Iris pigment epithelial cell (primary cell): Measurements from ENCODE around the gene WDR1.

Experiments
- DNase-seq: peaks from one replicate; pipeline ENCODE4 v3.0.0-alpha.2; 2011; ENCODE audit warnings: low read depth

The WDR1 gene

DNA sequence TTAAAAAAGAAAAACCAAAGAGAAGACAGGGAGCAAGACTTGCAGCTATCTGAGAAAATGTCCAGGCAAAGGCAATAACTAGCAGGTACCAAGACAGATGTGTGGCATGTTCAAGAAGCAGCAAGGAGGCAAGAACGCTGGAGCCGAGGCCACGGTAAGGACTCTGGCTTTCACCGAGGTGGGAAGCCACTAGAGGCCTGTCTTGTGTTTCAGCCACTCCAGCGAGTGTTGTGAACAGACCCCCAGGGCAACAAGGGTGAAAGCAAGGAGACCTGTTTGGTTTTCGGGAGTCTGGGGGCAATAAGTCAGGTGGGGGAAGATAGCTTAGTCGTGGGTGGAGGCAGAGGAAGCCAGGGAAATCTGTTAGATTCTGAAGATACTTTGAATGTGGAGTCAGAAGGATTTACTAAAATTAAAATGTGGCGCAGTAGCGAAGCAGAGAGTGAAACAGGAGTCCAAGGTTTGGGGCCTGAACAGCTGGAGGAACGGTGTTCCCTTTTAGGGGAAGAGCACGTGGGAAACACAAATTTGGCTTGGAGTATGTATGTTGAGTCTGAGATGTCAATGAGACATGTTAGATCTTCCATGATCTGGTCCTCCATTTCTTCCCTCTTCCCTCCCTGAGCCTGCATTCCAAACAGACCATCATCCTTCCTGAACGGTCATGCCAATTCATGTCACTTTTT is 3.1 kb downstream of the WDR1 start:
- DNase-seq, result no peak

DNA sequence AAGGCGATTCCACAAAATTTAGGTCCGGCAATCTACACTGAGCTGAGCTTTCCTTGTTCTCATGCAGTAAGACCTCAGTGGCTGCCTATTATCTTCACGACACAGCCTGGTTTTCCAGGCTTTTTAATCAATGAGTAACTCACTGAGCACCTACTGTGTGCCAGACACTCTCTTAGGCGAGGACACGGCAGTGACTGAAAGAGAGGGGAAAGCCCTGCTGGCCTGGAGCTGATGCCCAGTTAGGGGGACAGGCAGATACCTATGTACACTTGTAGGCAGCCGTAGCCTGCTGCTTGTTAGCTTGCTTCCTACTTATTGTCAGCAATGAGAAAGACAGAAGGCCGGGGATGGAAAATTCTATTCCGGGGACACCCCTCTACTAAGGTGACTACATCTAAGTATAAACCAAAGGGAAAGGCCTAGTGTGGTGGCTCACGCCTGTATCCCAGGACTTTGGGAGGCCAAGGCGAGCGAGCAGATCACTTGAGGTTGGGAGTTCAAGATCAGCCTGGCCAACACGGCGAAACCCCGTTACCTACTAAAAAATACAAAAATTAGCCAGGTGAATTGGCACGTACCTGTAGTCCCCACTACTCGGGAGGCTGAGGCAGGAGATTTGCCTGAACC is 3.8 kb downstream of the WDR1 start:
- DNase-seq, result no peak

DNA sequence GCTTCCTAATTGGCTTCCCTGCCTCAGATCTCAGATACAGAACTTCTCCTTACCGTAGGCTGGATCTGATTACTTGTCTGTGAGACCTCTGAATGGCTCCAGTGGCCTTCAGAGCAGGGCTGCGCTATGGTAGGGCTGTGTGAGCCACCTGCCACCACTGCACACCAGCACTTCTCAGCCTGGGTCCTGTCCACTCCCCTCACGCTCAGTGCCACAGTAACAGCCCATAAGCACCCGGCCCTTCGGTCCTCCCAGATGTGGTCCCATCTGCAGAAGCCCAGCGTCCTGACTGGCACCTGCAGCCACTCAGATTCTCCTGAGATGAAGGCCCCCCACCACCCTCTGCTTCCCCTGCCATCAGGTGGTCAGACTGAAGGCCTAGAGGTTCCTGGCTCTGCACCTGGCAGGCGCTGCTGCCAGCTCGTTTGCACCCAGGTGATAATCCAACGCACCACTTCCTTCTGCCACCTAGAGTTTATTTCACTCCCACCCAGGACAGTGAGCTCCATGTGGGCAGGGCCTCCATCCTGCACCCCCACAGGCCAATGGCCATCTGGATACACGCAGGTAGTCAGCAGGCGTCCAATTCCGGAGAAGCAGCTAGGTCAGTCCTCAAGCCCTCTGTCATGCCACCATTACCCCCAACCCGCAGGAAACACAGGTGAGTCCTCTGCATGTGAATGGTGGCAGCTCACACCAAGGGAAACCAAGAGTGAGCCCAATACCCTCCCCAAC is 5.4 kb downstream of the WDR1 start:
- no peak for DNase-seq

DNA sequence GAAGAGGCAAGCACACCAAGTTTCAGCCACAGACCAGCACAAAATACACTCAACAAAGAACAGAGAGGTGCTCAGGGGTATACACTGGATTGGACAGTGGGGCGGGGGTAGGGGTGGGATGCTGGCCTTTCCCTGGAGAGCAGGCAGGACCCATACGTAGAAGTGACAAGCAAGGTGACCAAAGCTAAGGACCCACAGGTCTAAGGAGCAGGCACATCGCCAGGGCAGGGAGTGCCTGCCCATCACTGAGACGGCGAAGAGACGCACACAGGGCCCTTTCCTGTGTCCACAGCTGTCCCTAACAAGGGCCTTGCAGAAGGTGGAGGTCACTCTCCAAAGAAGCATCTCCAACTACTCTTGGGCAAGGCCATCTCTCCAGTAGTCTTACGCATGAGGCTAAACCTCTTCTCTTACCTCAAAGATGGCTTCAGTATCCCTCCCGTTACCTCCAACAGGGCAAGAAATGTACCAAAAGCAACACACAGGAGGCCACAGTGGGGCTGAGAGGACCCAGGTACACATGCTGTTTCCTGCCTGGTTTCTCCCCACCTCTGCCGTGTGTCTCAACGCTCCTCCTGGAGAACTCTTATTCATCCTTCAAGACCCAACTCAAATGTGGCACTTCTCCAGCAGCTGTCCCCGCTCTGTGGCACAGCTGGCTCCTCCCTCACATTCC is 6.5 kb downstream of the WDR1 start:
- DNase-seq, result no peak

DNA sequence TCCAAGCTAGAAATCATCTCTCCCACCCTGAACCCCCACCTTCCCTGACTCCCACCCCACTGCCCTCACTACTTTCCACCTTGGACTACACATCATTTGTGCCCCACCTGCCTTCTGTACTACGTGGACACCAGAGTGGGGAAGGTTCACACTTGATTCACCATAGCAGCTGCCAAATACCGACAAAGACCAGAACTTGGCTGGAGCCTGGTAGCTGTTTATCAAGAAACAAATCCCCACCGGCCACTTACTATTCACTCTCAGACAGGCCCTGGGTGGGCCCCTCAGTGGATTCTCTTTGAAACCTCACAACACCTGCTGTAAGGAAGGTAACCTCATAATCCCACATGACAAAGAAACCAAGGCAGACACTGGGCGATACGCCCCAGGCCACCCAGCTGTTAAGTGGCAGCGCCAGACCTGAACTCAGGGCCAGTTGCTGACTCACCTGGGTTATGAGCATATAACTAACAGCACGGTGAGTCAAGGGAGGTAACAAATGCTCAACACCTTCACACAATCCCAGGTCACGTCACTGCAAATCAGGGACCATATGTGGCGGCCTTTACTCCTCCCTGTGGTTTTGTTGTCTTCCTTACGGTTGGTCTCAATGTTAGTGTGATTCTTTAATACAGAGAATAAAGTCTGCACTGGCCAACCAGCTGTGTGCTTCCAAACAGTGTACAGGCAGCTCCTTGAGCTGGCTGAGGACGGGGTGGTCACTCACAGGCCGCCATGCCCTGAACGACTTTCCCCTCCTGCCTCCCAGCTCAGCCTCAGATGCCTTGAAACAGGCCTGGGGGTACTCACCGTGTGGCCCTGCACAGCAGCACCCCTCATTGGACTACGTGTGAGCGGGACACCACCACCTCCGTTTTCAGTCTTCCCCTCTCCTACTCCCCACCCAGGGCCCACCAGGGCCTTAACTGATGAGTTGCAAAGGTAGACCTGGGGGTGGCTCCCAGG is 7.5 kb downstream of the WDR1 start:
- peak; percentile 64 for DNase-seq

DNA sequence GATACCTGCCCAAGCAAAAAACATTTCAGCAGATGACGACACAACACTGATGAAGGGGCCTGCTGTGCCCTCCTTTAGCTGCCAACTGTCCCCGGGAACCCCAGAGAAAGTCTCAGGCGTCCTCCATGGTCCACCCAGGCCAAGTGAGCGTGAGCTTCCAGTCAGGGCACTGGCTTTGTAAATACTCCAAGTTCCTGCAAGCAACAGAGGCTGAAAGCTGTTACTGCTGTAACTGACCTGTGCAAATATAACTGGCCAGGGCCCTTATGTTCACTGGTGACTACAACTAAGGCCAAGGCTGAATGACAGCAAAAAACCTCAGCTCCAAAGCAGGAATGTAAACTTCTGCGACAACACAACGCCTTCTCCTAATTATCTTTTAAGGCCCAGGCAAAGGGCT is 8.2 kb downstream of the WDR1 start:
- no peak for DNase-seq

DNA sequence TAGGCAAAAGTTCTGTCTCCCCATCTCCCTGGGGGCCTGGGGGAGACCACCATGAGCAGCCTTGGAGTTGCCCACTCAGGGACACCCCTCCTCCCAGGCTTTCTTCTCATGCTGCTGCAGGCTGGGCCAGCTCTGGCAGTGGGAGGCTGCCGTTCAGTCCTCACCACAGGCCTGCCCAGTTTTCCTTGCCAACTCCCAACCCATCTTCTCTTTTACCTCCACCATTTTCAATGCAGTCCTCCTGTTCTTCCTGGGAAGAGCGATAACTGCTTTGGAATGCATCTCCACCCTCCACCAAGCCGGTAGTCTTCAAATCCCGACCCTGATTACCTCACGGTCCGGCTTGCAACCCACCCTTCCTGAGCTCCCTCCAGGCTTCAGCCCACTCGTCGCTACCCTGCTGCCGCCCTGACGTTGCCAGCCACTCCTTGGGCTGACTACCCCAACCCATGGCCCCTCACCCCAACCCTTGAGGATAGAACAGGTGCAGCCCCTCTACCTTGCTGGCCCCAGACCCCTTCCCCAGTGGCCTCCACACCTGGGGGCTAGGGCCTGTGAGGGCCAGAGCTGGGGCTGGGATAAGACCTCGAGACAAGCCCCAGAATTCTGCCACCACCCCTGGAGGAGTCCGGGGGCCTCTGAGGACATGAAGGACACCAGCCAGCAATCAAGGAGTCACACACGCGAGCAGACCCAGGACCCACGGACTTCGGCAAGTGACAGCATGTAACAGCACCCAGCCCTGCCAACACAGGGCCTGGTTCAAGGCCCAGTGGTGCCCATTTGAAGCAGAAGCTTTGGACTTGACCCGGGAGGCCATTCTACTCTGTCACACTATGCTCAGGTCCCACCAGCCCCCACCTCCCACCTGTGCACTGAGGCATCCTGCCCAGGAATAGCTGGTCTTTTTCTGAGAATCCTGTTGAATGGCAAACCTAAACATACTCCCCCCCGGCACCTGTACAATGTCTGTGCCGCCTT is 9.2 kb downstream of the WDR1 start:
- DNase-seq, result no peak

DNA sequence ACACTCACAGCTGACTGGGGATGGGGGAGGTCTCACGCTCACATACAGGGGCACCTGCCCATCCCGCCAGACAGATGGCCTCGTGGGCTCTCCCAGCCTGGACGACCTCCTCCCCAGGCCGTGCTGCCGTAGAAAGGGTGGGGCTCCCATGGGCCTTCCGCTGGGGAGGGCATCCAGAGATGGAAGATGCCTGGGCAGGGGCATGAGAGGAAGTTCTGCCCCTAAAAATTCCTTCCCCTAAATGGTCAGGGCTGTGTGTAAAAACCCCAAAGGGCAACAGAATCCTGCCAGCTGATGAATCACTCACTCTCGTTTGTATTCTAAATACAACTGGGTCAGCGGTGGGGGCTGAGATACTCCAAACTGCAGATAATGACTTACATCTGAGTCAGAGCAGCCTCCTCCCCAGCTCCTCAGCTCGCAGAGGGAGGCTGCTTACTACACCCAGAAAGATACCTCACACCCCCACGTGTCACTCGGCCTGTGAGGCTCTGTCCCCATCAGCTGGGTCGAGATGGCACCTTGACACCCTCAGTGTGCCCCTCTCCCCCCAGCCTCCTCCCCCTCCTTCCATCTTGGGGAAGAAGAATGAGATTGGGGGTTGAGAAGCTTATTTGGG is 10.1 kb downstream of the WDR1 start:
- peak; percentile 98 for DNase-seq

DNA sequence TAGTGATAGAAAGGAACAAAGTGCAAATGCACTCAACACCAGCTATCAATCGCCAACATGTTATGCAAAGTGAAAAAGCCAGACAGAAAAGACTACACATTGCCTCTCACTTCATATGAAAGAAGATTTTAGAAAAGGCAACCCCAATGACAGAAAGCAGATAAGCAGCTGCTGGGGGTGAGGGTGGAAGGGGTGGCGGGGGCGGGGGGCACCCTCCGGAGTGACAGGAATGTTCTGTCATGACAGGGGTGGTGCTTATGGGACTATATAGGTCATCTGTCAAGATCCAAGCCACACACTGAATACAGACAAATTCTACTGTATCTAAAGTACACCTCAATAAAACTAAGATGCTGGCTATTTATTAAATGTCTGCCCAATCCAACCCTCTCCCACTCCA is 10.7 kb downstream of the WDR1 start:
- no peak for DNase-seq

DNA sequence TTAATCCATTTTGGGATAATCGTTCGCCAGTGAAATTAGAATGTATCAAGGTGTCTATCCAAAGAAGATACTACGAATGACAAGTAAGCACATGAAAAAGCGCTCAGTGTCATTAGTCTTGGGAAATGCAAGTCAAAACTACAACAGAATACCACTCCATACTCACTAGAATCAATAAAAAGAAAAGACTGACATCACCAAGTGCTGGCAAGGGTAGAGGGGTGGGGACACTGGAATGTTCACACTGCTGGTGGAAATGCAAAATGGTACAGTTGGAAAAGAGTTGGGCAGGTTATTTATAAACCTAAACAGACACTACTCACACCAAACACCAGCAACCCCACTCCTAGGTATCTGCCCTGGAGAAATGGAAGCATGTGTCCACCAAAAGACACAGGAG is 11.2 kb downstream of the WDR1 start:
- DNase-seq, result no peak

DNA sequence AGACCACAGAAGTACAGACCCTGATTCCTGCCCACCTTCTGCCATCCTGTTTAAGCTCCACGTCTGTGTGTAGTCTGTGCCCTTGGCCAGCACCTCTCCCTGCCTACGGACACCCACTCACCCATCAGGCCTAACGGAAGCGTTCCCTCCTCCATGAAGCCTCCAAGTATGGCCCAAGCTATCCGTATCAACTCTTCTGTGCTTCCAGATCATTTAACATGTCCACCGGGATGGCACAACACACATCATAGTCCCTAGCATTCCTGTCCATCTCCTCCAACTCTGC is 11.7 kb downstream of the WDR1 start:
- no peak for DNase-seq

DNA sequence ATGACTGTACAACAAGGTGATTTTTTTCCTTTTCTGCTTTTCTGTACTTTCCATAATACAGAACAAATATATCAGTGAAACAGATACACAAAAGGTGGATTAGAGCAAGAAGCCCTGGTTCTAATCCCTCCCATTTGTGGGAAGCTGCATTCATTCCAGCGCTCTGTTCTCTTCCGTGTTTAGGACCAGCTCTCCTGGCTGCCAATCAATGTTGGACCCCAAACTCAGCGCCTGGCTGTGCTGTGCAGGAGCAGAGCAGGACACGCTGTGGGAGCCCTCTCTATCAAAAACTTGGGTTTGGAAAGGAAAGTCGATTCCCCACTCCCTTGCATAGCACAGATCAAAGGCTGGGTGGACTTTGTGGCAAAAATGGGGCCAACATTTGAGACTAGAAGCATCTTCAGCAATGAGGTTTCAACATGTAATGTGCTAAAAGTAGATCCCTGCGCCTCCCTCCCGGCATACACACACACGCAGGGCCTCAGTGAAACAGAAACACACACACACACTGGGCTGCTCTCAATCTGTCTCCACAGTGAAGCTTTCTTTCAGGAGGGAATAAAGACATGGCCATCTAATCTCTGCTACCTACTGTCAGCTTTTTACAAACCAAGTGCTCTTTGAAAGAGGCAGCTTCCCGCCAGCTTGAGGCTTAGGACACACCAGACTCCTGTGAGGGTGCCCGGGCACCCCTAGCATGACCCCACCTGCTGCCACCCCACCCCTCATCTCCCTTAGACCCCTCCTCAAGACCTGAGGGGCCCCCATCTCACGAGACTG is 12.2 kb downstream of the WDR1 start:
- no peak for DNase-seq

DNA sequence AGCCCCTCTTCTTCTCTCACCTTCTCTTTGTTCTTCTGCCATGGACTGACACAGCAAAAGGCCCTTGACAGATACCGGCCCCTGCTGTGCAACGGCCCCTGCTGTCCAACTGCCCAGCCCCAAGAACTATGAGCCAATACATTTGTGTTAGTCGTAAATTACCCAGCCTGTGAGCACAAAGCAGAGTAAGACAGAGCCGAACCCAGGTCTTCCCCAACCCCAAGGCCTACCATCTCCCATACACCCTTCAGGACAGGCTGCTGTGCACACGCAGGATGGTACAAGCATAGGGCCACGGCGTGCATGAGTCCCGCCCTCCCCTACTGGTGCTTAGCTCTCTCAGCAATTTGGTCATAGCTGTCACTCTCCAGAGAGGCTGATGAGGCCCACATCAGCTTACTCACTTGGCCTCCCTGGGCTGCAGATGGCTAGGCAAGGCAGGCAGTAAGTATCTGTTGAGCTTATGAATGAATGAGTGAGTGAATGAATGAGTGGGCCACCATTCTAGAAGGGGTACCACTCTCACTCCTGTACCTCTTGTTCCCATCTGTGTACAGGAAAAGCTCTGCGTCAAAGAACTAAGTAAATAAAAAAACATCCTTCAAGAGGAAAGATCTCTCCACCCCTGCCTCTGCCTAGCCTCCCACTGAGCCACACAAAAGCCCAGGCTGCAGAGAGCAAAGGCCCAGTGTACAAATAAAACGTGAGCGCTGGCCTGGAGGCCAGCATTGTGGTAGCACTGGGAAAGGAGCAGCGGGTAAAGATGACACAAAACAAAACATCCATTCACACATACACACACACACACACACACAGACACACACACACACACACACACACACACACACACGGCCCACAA is 13.9 kb downstream of the WDR1 start:
- no peak for DNase-seq

DNA sequence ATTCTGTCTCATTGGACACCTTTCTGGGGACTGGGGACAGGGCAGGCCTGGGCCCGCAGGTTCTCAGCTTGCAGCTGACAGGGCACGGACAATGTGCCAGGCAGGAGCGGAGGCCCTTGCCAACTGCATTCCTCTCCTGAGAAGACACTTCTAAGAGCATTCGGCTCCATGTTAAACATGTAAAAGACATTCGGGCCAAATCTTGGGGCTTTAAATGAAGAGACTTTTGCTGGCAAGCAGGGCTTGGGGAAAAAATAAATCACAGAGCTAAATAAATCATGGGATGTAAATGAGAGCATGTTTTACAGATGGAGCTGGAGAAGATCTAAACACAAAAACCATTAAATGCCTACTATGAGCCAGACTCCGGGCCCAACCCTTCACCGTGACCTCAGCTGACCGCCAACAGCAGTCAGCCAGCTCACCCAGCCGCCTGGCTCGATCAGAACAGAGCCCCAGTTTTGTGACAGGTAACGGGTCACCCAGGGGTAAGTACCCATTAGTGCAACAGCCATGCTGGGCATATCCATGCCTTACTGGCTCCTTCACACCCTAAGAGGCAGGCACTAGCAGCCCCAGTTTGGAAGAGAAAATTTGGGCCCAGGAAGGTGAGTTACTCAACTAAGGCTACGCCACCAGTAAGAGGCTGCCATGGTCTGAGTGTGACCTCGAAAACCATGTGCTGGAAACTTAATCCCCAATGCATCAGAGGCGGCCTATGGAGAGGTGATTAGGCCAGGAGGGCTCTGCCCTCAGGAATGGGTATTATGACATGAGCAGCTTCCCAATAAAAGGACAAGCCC is 14.7 kb downstream of the WDR1 start:
- DNase-seq, result no peak

DNA sequence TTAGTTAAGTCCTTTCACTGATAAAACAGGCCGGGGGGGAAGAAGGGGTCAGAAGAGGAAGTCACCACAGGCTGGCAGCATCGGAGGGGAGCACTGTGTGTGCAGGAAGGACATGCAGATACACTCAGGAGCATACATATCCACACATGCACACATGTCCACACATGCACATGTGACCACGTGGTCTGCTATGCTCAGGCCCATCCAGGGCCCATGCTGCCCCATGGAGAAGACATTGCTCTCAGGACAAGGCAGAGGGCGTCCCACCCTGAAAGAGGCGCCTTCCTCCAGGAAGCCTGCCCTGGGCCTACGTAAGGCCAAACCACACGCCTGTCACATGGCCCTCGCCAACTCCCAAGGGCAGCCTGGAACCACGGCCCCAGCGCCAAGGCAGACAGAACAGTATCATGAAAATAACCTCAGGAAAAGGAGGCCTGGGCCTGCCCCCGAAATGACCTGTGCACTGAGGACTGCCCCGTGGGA is 15.8 kb downstream of the WDR1 start:
- no peak for DNase-seq

DNA sequence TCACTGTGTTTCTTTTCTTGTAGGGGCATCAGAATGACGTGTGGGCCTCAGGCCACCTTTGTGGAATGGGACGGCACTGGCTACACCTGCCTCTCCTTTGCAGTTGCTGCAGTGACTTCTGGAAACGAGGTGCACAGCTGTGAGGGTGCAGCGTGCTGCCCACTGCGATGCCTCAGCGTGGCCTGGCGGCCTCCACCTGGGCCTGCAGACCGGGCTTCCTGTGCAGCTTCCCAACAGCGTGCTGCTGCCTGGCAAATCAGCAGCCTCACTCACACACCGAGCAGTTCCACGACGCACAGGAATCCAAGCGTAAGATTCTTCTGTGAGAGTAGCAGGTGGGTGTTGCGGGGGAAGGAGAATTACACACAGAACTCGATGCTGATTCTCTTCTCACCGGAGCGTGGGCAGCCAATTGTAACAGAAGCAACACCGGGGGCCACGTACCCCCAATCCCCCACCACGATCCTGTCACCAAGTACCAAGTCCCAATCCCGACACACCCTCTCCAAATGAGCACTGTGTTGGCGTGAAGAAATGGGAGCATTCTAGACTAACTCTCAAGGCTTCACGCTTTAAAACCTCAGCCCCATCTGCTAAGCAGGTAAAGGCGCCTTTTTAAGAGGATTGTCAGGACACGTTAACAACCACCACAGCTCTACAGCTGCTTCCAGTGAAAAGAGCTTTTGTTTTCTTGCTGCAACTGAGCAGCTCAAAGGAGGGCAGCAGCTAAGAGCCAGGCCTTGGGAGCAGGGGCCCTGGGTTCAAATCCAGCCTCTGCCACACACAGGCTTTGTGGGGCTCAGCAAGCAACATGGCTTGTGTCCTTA is 16.9 kb downstream of the WDR1 start:
- DNase-seq, result no peak

DNA sequence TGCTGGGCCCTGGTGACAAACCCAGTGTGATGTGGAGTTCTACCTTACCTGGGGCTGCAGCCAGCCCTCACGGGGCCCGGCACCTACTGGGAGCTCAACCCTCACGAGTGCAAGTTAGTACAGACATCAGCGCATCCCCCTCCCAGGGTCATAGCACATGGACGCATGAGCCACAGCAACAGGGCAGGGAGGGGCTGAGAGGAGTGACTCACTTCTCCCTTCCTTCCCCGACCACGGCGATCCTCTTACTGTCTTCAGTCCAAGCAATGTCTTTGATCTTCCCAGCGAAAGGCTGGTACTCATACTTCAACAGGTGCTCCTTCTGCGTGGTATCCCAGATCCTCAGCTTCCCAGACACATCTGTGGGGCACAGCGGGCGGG is 17.8 kb downstream of the WDR1 start:
- DNase-seq, result peak; percentile 87
